Anterior cingulate cortex (tissue), 58 donors: ENCODE measurements around the gene ZSCAN26.
A peak's percentile ranks its signal among the peaks of the same experiment; 100 is the strongest.

Experiments used
- DNase-seq, 58 donors: peaks; one replicate each; lab custom pipeline; 2025; lab: John Stamatoyannopoulos, UW

ZSCAN26 gene

DNA sequence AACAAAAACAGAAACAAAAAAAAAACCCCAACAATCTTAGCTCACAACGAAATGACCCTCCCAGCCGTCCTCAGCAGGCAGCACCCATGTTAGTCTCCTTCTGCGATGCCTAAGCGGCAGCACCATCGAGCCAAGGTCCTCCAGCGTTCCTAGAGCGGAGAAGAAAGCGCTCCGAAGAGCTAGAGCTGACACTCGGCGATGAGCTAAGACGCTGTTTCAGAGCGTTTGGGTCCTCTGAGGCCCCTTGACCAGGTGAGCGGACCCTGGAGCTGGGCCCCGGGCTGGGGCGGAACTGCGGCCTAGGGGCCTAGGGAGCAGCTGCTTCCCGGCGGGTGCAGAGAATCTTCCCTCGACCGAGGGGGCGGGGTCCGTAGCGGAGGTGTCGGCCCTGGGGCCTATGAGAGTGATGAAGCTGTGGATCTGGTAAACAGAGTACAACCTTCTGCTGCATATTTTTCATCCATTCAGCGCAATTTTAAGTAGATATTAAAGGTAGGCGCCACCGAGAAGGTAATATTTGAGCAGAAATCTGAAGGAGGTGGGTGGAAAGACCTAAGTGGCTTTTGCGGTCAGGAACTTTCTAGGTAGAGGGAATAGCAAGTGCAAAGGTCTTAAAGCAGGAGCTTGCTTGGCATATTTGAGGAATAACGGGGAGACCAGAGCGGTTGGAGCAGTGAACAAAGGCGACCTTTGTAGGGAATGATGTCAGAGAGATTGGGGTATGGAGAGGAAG lies at the start of gene ZSCAN26:
TSS of gene ZSCAN26 (plus strand) at position 182 of the 733 bp plus-strand sequence. CDS start 4,777 bp downstream, outside the sequence.
- peak in 57 of 58 donors; percentile 32 to 88 (median 76) for DNase-seq

DNA sequence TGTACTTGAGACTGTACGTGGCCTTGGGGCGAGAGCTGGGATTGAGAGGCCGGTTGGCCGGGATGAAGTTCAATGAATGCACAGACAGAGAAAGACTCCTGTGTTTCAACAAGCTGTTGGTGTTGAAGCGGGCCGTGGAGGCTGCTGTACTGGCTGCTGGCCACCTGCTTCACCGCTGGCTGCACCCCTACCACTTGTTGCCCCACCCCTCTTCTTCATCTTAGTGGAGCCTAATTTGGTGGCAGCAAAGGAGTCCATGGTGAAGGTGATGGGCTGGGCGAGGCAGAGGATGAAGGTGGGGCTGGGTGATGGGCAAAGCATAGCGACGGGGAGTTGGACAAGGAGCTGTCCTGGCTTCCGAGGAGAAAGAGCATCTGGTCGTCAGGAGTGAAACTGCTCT lies 49.1 kb upstream of the ZSCAN26 start:
- DNase-seq: no peak

DNA sequence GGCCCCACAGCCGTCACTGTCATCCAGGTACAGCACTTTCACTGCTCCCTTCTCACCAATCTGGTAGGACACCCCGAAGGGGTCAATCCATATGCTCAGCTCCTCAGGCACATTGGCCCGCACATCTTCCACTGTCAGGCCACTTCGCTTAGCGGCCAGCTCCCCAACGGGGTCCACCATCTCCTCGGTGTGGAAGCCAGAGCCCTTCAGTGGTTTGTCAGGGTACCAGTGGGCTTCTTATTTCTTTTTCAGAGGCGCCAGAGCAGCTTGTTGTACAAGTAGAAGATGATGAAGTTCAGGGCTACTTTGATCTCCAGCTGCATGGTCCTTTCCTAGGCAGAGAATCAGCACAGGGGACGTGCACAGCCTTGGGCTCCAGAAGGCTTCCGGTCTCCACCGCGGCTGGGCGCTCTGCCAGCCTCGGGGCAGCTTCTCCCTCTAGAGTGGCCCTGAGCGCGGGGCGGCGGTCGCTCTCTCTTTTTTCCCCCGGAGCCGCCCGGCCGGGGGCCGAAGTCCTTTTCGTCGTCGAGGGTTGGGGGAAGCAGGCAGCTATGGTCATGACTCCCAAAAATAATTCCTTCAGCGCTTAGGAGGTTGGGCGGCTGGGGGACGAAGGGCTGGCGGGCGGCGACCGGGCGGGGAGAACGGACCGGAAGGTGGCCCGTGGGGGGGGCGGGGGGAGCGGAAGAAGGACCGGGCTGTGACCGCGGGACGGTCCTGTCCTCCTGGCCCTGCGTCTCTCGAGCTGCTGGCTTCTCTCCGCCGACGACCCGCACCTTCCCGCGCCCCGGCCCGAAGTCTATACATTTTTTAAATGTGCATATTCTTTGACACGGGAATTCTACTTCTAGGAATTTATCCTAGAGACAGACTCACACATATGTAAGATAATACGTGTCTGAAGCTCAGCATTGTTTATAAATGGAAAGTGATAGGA lies 48.4 kb upstream of the ZSCAN26 start:
- DNase-seq: peak in 50 of 58 donors; percentile 1 to 70 (median 35)

DNA sequence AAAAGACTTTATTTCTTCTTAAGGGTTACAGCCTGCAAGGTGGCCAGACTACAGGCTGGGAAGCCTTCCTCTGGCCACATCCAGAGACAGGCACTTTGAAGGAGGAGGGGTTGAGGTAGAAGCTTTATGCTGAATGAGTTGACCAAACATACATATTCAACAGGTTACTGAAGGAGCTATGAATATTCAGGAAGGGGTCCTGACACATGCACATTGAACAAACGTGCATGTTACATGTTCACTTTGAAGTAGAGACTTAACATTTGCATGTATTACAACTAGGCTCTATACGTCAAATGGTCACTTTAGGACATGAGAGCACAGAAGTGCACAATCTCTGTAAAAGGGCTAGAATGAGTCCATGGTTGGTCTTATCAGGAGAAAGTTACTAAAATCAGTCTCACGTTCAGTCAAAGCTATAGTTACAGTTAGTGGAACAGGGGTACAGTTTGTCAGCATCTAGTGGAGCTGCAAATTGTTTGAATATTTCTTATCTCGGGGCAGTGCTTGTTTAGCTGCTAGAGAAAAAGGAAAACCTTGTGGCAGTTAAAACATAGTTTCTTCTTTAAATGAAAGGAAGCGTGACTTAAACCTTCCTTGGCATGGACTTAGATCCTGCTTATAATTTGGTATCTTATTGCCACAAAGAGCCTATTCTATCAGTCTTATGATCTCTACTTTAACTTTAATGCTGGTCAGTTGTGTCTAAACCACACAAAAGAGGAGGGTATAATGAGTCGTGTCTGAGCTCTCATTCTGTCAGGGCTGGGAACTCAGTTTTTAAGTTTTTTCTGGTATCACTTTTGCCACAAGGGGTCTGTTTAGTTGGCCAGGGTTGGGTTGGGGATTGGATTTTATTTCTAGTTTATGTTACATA lies 46.4 kb upstream of the ZSCAN26 start:
- DNase-seq: no peak

DNA sequence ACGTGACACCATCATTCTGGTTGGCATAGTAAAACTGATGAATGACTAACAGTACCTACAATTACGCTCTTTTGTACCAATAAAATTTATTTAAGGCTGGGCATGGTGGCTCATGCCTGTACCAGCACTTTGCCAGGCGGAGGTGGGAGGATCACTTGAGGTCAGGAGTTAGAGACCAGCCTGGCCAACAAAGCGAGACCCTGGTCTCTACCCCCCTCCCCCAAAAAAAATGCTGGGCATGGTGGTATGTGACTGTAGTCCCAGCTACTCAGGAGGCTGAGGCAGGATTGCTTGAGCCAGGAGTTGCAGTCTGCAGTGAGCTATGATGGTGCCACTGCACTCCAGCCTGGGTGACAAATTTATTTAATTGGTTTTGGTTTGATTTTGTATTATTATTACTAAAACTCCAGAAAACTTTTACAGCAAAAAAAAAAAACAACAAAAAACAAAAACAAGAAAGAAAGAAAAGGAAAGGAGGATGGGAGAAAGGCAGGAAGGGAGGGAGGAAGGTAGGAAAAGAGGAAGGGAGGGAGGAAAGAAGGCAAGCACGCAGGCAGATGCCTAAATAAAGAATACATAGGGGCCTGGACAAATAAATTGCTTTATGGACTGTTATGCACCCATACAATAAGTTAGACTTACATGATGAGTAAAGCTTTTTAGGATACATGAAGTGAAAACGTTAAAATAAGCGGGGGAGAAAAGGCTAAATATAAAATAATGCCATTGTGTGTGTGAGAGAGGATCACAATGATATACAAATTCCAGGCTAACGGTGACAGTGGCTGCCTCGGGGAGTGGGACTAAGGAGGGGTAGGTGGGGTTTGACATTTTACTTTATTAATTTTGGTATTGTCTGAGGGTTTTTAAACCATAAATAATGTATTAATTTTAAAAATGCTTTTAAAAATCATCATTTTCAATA lies 42.5 kb upstream of the ZSCAN26 start:
- no peak for DNase-seq

DNA sequence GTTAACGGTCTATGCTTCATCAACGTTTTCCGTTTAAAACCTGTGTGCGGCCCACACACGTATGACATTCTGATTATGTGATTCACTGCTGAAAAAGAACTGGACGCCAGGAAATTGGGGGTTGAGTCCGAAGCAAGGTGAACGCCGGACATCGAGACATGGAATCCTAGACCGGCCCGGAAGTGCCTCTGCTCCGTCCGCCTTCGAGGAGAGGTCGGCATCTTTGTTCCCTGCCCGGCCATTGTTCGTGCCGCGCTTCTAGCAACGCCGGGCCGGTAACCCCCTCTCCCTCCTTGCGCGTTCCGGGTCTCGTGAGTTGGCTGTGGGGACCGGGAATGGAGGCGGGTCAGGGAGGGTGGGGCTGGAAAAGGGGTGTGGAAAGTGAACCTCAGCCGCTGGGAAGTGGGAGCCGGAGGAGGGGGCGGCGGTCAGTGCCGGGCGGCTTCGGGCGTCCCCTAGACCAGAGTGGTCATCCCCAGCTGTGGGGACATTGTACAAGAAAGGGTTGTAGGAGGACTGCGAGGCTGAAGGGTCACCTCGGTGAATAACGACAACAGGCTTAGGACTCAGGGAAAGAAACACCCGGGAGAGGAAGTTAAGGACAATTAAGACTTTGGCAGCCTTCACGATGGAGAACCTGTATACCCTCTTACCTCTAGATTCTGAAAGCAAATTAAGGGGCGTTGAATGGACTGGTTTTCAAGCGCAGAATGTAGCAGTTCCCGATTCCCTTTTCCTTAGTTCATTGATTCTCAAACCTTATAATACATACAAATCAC lies 41.7 kb upstream of the ZSCAN26 start, which contains the start of gene ZSCAN9:
TSS of gene ZSCAN9 (plus strand) at position 220 of the 779 bp plus-strand sequence. CDS start 1,810 bp downstream, outside the sequence.
- peak in 56 of 58 donors; percentile 2 to 79 (median 54) for DNase-seq

DNA sequence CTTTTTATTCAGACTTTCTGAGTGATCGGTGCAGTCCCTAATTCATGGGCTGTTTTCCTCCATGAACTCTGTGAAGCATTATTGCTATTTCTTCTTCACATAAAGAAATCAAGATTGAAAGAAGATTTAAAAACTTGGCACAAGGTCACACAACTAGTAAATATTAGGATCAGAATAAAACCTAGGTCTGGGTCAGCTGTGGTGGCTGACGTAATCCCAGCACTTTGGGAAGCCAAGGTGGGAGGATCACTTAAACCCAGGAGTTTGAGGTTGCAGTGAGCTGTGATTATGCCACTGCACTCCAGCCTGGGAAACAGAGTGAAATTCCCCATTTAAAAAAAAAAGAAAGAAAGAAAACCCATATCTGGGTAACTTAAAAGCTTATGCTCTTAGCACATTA lies 40.5 kb upstream of the ZSCAN26 start:
- no peak for DNase-seq

DNA sequence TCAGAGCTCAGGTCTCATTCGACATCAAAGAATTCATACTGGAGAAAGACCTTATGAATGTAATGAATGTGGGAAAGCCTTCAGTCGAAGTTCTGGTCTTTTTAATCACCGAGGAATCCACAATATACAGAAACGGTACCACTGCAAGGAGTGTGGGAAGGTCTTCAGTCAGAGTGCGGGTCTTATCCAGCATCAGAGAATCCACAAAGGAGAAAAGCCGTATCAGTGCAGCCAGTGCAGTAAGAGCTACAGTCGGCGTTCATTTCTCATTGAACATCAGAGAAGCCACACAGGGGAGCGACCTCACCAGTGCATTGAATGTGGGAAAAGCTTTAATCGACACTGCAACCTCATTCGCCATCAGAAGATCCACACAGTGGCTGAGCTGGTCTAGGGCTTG lies 34.2 kb upstream of the ZSCAN26 start:
- DNase-seq: no peak

DNA sequence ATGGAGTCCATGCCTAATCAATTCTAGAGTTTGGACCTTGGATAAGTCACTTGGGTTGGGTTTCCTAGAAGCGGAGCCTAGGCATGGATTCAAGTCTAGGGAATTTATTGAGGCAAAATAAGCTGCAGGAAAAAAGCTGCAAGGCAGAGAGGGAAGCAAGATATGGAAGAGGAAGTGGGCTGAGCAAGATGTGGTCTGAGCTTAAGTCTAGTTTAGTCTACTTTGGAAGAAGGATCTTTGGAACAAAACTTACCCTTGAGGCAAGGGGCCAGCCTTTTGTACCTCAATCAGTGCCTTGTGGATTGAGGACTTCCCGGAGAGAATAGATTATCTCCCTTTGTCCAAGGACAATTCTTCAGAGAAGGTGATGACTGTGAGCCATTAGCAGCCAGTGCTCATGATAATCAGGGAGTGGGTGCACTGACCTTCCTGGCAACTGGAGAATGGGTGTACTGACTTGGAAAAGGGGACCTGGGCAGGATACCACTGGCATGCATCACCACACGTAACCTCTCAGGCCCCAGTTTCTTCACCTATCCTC lies 31.0 kb upstream of the ZSCAN26 start:
- peak in 1 of 58 donors; percentile 1 for DNase-seq

DNA sequence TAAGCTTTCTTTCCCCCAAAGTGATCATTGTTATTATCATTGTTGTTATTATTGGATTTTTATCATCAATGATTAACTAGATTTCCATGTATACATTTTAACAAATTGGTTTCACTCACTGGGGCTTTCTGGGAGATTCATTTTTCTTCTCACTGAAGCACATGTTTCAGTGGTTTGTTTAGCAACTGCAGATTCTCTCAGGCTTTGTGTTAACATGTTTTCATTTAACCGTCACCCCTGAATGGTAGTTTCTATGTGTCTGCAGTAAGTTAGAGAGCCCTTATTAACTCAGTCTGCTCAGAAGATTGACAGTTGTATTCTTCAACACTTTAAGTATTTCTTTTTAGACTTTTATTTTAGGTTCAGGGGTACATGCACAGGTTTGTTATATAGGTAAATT lies 27.3 kb upstream of the ZSCAN26 start:
- no peak for DNase-seq

DNA sequence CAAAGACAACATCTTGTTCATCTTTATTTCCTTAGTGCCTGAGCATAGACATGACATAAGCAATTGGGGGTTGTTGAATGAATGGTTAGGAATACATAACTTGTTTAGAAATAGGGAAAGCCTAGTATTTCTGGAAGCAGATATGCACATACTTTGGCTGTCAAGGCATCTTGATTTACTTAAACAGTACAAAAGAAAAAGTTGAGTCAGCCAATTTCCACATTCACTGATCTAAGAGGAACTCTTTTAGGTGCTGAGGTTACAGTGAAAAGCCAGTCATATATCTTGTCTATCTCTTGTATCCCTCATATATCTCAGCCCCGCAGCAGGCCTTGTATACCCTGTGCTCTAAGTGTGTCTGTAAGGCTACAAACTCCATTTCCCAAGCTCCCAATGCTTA lies 26.5 kb upstream of the ZSCAN26 start:
- DNase-seq: no peak

DNA sequence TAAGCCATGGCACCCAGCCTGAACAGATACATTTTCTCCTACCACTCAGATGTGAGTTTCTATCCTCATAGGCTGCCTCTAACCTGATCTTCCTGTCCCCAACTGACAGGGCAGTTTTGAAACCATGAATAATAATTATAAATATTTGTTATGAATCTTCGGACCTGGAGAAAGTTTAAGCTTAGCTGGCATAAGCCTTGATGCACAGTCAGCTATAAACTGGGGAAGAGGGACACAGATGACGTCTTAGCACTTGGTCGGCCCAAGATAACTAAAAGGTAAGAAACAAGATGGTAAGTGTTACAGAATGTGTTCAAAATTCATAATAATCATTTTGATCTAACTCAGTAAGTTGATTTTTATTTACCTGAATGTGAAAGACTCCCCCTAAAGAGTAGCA lies 23.0 kb upstream of the ZSCAN26 start:
- no peak for DNase-seq

DNA sequence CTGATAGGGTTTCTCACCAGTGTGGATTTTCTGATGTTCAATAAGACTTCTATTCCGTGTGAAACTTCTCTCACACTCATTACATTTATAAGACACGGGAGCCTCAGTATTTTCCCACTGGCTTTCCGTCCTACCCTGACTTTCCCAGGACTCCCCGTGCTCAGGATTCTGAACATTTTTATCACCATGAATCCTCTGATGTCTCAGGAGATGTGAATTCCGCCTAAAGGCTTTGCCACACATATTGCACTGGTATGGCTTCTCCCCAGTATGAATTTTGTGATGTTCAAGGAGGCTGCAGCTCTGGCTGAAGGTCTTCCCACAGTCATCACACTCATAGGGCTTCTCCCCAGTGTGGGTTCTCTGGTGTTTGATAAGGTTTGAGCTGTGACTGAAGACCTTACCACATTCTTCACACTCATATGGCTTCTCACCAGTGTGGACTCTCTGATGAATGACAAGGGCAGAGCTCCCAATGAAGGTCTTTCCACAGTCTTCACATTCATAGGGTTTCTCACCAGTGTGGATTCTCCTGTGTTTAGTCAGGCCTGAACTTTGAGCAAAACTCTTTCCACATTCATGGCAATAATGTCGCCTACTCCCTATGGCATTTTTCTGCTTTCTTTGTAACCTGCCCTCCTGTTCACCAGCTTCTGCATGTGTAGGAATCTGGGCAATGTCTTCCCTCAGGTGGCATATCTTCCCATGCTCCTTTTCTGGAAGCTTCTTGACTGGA lies 21.6 kb upstream of the ZSCAN26 start:
- DNase-seq: no peak

DNA sequence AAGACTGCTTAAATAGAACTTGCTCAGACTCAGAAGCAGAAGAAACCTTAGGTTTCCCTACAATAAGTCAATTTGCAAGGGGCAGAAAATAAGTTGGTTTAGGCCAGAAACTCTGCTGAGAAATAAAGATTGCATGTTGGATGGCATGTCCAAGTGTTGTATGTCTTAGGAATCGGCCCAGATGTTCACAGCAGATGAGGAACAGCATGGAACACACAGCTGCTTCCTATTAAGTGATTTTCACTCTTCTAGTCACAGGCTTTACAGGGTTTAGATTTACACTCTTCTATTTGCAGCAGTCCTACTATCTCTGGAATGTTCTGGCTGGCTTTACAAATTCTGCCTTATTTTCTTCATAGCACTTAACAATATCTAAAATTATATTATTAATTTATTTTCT lies 18.0 kb upstream of the ZSCAN26 start:
- DNase-seq: no peak

DNA sequence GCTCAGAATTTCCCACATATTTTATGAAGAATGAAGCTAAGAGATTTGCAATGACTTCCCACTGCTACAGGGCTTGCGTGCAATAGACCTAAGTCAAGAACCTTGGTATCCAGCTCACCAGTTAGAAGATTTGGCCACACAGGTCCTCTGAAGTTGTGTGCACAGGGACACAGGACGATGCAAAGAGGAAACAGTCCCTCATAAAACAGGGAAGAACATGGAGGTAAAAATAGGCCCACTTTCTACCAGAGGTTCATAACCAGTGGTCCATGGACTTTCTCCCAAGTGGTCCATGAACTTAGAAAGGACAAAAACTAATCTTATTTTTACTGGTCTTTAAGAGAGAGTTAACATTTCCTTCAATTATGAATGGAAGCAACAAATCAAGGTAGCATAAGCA lies 16.2 kb upstream of the ZSCAN26 start:
- no peak for DNase-seq

DNA sequence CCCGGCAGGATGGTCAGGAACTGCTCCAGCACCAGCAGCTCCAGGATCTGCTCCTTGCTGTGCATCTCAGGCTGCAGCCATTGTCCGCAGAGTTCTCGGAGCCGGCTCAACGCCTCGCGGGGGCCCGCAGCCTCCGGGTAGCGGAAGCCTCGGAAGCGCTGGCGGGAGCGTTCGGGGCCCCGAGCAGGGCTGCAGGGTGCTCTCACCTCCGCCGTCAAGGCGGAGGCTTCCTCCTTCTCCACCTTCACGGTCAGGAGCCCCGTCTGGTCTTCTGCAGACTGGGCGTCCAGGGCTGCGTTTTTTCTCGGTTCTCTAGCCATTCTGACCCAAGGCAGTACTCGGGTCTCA lies 15.3 kb upstream of the ZSCAN26 start:
- DNase-seq: peak in 7 of 58 donors; percentile 9 to 52 (median 27)
